ENCODE measurements around the gene GPR137. TPM values are rescaled to one million over a fixed set of nuclear protein-coding genes. Genes with fewer than 3 reads are reported as not detected.

GPR137 gene
- total RNA-seq, 1 experiment from 2014 or later: 29.5 TPM

DNA sequence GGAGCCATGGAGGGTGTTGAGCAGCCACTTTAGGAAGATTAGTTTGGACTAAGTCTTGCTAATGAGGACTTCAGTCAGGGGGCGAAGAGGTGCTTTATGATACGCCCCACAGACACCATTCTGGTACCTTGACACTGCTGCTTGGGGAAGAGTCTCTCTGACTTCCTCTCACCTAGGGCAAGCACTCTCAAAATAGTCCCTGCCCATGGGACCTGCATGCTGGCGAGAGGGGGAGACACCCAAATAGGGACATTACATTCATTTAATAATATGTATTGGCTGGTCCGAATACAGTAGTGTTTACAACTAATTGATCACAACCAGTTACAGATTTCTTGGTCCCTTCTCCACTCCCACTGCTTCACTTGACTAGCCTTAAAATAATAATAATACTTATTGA, 10.1 kb downstream of the GPR137 start:
- no peak for DNase-seq
- Histone ChIP-seq H3K36me3 (replicated peaks; ENCODE audit: control insufficient read depth, insufficient read depth, low read length) (no peaks in the 10 kb centered on the region), H3K4me3 (ENCODE audit: insufficient read depth, low read depth, low read length) (no peak overlapping the region), H3K27me3 (ENCODE audit: control insufficient read depth, insufficient read depth, low read length) (peaks cover 99% of the 10 kb centered on the region)

GRCh38 chr11:64296236-64296635, 10.6 kb downstream of the GPR137 start:
- Histone ChIP-seq H3K36me3 (replicated peaks; ENCODE audit: control insufficient read depth, insufficient read depth, low read length) (no peaks in the 10 kb centered on the region), H3K27me3 (ENCODE audit: control insufficient read depth, insufficient read depth, low read length) (peaks cover 96% of the 10 kb centered on the region), H3K4me3 (ENCODE audit: insufficient read depth, low read depth, low read length) (no peak overlapping the region)
- no peak for DNase-seq

DNA sequence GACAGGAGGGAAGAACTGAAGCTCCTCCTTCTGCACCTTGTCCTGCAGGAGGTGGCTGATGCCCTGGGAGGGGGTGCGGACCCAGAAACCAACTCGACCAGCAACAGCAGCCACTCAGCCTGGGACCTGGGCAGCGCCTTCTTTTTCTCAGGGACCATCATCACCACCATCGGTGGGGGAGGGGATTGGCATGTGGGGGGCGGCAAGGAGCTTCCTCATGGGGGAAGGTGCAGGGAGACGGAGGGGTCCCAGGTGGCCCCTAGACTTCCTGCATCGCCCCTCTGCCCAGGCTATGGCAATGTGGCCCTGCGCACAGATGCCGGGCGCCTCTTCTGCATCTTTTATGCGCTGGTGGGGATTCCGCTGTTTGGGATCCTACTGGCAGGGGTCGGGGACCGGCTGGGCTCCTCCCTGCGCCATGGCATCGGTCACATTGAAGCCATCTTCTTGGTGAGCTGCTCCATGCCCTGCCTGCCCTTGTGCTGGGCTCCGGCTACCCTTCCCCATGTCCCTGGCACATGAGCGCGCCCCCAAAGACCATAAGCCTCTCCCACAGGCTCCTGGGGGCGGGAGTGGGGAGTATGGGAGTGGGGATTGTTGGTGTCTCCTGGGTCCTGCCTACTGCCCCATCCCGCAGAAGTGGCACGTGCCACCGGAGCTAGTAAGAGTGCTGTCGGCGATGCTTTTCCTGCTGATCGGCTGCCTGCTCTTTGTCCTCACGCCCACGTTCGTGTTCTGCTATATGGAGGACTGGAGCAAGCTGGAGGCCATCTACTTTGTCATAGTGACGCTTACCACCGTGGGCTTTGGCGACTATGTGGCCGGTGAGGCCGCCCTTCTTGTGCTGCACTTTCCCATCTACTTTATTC, 11.4 kb downstream of the GPR137 start:
- H3K4me3 ChIP-seq (ENCODE audit: insufficient read depth, low read depth, low read length): no peak overlapping the region; the same call in 1 of the 2 replicates
- H3K27me3 ChIP-seq (ENCODE audit: control insufficient read depth, insufficient read depth, low read length): peaks cover 90% of the 10 kb centered on the region
- no peaks in the 10 kb centered on the region for H3K36me3 ChIP-seq (replicated peaks; ENCODE audit: control insufficient read depth, insufficient read depth, low read length)
- peak; percentile 78 for DNase-seq

GRCh38 chr11:64297699-64298358, 12.2 kb downstream of the GPR137 start:
- Histone ChIP-seq H3K27me3 (ENCODE audit: control insufficient read depth, insufficient read depth, low read length) (peaks cover 82% of the 10 kb centered on the region), H3K4me3 (ENCODE audit: insufficient read depth, low read depth, low read length) (no peak overlapping the region), H3K36me3 (replicated peaks; ENCODE audit: control insufficient read depth, insufficient read depth, low read length) (no peaks in the 10 kb centered on the region)
- DNase-seq: peak; percentile 61

- Histone ChIP-seq H3K36me3 (replicated peaks; ENCODE audit: control insufficient read depth, insufficient read depth, low read length) (no peaks in the 10 kb centered on the region), H3K4me3 (ENCODE audit: insufficient read depth, low read depth, low read length) (peak overlapping the region; percentile 23), H3K27me3 (ENCODE audit: control insufficient read depth, insufficient read depth, low read length) (peaks cover 69% of the 10 kb centered on the region)
- DNase-seq: peak; percentile 82
Observed at GRCh38 chr11:64298966-64299846, 13.6 kb downstream of the GPR137 start.

- peaks cover 60% of the 10 kb centered on the region for H3K27me3 ChIP-seq (ENCODE audit: control insufficient read depth, insufficient read depth, low read length)
- H3K36me3 ChIP-seq (replicated peaks; ENCODE audit: control insufficient read depth, insufficient read depth, low read length): no peaks in the 10 kb centered on the region
- peak; percentile 88 for DNase-seq
- H3K4me3 ChIP-seq (ENCODE audit: insufficient read depth, low read depth, low read length): peak within 1 kb of the TSS; percentile 37
Observed at GRCh38 chr11:64299847-64300648, 14.4 kb downstream of the GPR137 start, which contains the start of gene CATSPERZ. Gene CATSPERZ (plus strand): TSS chr11:64300358. CDS start chr11:64300411, 53 bp downstream.

DNA sequence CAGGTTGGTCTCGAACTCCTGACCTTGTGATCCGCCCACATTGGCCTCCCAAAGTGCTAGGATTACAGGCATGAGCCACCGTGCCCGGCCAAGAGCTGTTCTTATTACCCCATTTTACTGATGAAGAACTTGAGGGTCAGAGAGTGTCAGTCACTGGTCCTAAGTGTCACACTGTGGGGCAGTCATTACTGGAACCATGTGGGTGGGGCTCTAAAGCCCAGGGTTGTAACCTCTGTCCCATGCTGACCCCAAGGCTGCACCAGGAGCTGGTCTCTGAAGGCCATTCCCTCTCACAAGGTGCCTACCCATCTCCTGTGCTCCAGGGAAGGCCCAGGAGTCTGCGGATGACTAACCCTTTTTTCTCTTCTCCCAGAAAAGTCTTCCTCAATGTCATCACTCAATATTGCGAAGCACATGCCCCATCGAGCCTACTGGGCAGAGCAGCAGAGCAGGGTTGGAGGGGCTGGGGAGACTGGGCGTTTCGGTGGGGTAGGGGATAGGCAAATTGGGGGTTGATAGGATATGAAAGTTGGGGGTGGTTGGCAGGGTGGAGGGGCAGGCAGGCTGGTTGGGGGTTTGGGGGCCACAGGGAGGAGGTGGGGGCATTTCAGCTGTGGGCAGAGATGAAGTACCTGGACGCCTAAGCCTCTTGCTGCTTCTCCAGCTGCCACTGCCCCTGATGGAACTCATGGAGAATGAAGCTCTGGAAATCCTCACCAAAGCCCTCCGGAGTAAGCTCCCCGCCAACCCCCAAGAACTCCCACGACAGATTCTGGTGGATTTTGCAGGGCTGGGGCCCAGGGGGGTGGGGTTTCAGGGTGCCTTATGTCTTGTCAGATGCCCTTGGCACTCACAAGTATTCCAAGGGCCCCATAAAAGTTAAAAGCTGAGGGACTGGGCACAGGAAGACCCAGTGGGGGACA, 17.7 kb downstream of the GPR137 start:
- no peak for DNase-seq
- peaks cover 27% of the 10 kb centered on the region for H3K27me3 ChIP-seq (ENCODE audit: control insufficient read depth, insufficient read depth, low read length)
- H3K4me3 ChIP-seq (ENCODE audit: insufficient read depth, low read depth, low read length): no peak overlapping the region
- H3K36me3 ChIP-seq (replicated peaks; ENCODE audit: control insufficient read depth, insufficient read depth, low read length): peaks cover 3% of the 10 kb centered on the region; the same call in 1 of the 2 replicates

DNA sequence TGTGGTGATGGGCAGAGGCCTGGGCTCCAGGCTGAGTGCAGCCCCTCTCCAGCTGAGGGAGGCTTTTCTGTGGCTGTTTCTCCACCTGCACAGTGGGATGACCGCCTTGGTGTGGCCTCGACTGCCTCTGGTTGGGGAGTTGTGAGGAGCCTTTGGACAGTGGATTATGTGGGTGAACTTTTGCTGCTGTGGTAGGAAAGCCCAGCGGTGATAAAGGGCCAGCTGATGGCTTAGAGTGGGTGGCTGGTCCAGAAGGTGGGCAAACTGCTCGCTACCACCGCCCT, 18.3 kb downstream of the GPR137 start:
- Histone ChIP-seq H3K36me3 (replicated peaks; ENCODE audit: control insufficient read depth, insufficient read depth, low read length) (peaks cover 3% of the 10 kb centered on the region; the same call in 1 of the 2 replicates), H3K4me3 (ENCODE audit: insufficient read depth, low read depth, low read length) (peak overlapping the region; percentile 89), H3K27me3 (ENCODE audit: control insufficient read depth, insufficient read depth, low read length) (peaks cover 21% of the 10 kb centered on the region)
- DNase-seq: no peak

GRCh38 chr11:64304316-64305072, 18.8 kb downstream of the GPR137 start:
- Histone ChIP-seq H3K4me3 (ENCODE audit: insufficient read depth, low read depth, low read length) (peak overlapping the region; percentile 89), H3K27me3 (ENCODE audit: control insufficient read depth, insufficient read depth, low read length) (peaks cover 16% of the 10 kb centered on the region), H3K36me3 (replicated peaks; ENCODE audit: control insufficient read depth, insufficient read depth, low read length) (peaks cover 3% of the 10 kb centered on the region; the same call in 1 of the 2 replicates)
- DNase-seq: peak; percentile 95

- H3K4me3 ChIP-seq (ENCODE audit: insufficient read depth, low read depth, low read length): peak within 1 kb of the TSS; percentile 89
- H3K36me3 ChIP-seq (replicated peaks; ENCODE audit: control insufficient read depth, insufficient read depth, low read length): peaks cover 3% of the 10 kb centered on the region; the same call in 1 of the 2 replicates
- peaks cover 9% of the 10 kb centered on the region for H3K27me3 ChIP-seq (ENCODE audit: control insufficient read depth, insufficient read depth, low read length)
- peak; percentile 100 for DNase-seq
Observed at GRCh38 chr11:64305075-64305690, 19.5 kb downstream of the GPR137 start, which contains the start of gene ESRRA. Gene ESRRA (plus strand): TSS chr11:64305524. CDS start chr11:64307180, 1,656 bp downstream.

GRCh38 chr11:64305691-64306562, 20.3 kb downstream of the GPR137 start:
- DNase-seq: peak; percentile 87
- Histone ChIP-seq H3K36me3 (replicated peaks; ENCODE audit: control insufficient read depth, insufficient read depth, low read length) (peaks cover 3% of the 10 kb centered on the region; the same call in 1 of the 2 replicates), H3K27me3 (ENCODE audit: control insufficient read depth, insufficient read depth, low read length) (peaks cover 2% of the 10 kb centered on the region), H3K4me3 (ENCODE audit: insufficient read depth, low read depth, low read length) (peak overlapping the region; percentile 61)

All from H7 (cell line).